Measurements from ENCODE around the gene TECPR2.

TECPR2 gene

GRCh38 chr14:102426796-102427195 is 64.1 kb downstream of the TECPR2 start:
- H3K27ac ChIP-seq, result no peak overlapping the region

GRCh38 chr14:102427642-102428041 is 64.9 kb downstream of the TECPR2 start:
- no peaks in the 10 kb centered on the region for H3K9me3 ChIP-seq
- no peak overlapping the region for H3K4me3 ChIP-seq
- DNase-seq, result no peak
- no peaks in the 10 kb centered on the region for H3K4me1 ChIP-seq
- no peaks in the 10 kb centered on the region for H3K27me3 ChIP-seq
- intact Hi-C loops (cut with DNase I; ENCODE audit: low total_unique reads), result no loop called here
- TF ChIP-seq CTCF (IDR thresholded peaks at IDR 0.05), result no peak
- peaks cover 27 to 67% (median 43%) of the 10 kb centered on the region in 3 donors for H3K36me3 ChIP-seq
- H3K27ac ChIP-seq, result no peak overlapping the region

More at GRCh38 chr14:102426796-102427195, 64.1 kb downstream of the TECPR2 start:
- Histone ChIP-seq H3K27me3 (no peaks in the 10 kb centered on the region), H3K4me1 (no peaks in the 10 kb centered on the region), H3K4me3 (no peak overlapping the region), H3K36me3 (peaks cover 19 to 59% (median 41%) of the 10 kb centered on the region in 3 donors), H3K9me3 (no peaks in the 10 kb centered on the region)
- TF ChIP-seq CTCF (IDR thresholded peaks at IDR 0.05), result no peak
- DNase-seq, result no peak
- intact Hi-C loops (cut with DNase I; ENCODE audit: low total_unique reads), result no loop called here

GRCh38 chr14:102430212-102430908 is 67.6 kb downstream of the TECPR2 start:
- peaks cover 29 to 75% (median 53%) of the 10 kb centered on the region in 3 donors for H3K36me3 ChIP-seq
- H3K4me1 ChIP-seq, result no peaks in the 10 kb centered on the region

GRCh38 chr14:102431751-102432150 is 69.0 kb downstream of the TECPR2 start:
- TF ChIP-seq CTCF (IDR thresholded peaks at IDR 0.05), result no peak
- no peaks in the 10 kb centered on the region for H3K4me1 ChIP-seq
- DNase-seq, result no peak
- intact Hi-C loops (cut with DNase I; ENCODE audit: low total_unique reads), result no loop called here
- no peaks in the 10 kb centered on the region for H3K9me3 ChIP-seq
- no peak overlapping the region for H3K27ac ChIP-seq
- no peak overlapping the region for H3K4me3 ChIP-seq
- H3K27me3 ChIP-seq, result no peaks in the 10 kb centered on the region
- H3K36me3 ChIP-seq, result peaks cover 22 to 74% (median 44%) of the 10 kb centered on the region in 3 donors

More at GRCh38 chr14:102430212-102430908, 67.6 kb downstream of the TECPR2 start:
- H3K9me3 ChIP-seq, result no peaks in the 10 kb centered on the region
- no peak for DNase-seq
- H3K27me3 ChIP-seq, result no peaks in the 10 kb centered on the region
- H3K4me3 ChIP-seq, result no peak overlapping the region
- TF ChIP-seq CTCF (IDR thresholded peaks at IDR 0.05), result no peak
- H3K27ac ChIP-seq, result no peak overlapping the region
- intact Hi-C loops (cut with DNase I; ENCODE audit: low total_unique reads), result no loop called here

- Histone ChIP-seq H3K9me3 (no peaks in the 10 kb centered on the region), H3K4me3 (no peak overlapping the region), H3K27ac (no peak overlapping the region), H3K36me3 (peaks cover 11 to 57% (median 40%) of the 10 kb centered on the region in 3 donors), H3K27me3 (no peaks in the 10 kb centered on the region), H3K4me1 (peaks cover 0 to 5% (median 3%) of the 10 kb centered on the region in 4 donors)
- intact Hi-C loops (cut with DNase I; ENCODE audit: low total_unique reads), result no loop called here
- TF ChIP-seq CTCF (IDR thresholded peaks at IDR 0.05), result no peak
- DNase-seq, result no peak
Observed at GRCh38 chr14:102434647-102435175, 72.0 kb downstream of the TECPR2 start.
